Subcutaneous adipose tissue (tissue), 4 donors: ENCODE measurements around the gene MRPS17. TPM values are rescaled to one million over a fixed set of nuclear protein-coding genes. Genes with fewer than 3 reads are reported as not detected.

Experiments
- total RNA-seq, 4 donors: library from RNA; depleted of rRNA; stranded (reverse); fragments of >200 nt; gene quantifications; one replicate each; pipeline ENCODE4 v1.1.0, GENCODE V29; 2016
- TF ChIP-seq, protein P1 (sequence below): fragments of 450-650 bp; IDR thresholded peaks from one replicate; pipeline ENCODE4 v1.5.1; 2016; ENCODE audit warnings: low read depth, mild to moderate bottlenecking, control low read depth, antibody characterized with exemption, moderate library complexity

The MRPS17 gene
- total RNA-seq, 4 donors from 2014 or later, result 5.1 to 10.1 (median 6.0) TPM

DNA sequence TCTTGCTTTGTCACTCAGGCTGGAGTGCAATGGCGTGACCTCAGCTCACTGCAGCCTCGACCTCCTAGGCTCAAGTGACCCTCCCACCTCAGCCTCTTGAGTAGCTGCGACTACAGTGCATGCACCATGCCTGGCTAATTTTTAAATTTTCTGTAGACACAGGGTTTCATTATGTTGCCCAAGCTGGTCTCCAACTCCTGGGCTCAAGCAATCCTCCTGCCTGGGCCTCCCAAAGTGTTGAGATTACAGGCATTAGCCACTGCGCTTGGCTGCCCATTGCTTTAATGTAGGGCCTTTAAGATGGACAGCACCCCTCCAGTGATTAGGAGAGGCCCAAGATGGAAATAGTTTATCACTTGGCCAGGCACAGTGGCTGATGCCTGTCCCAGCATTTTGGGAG, 52.1 kb downstream of the MRPS17 start:
- TF ChIP-seq, protein P1, sequence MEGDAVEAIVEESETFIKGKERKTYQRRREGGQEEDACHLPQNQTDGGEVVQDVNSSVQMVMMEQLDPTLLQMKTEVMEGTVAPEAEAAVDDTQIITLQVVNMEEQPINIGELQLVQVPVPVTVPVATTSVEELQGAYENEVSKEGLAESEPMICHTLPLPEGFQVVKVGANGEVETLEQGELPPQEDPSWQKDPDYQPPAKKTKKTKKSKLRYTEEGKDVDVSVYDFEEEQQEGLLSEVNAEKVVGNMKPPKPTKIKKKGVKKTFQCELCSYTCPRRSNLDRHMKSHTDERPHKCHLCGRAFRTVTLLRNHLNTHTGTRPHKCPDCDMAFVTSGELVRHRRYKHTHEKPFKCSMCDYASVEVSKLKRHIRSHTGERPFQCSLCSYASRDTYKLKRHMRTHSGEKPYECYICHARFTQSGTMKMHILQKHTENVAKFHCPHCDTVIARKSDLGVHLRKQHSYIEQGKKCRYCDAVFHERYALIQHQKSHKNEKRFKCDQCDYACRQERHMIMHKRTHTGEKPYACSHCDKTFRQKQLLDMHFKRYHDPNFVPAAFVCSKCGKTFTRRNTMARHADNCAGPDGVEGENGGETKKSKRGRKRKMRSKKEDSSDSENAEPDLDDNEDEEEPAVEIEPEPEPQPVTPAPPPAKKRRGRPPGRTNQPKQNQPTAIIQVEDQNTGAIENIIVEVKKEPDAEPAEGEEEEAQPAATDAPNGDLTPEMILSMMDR, result no peak

Other genes with a start within 250 kb of the MRPS17 start
- gene SEPTIN14, start 89.1 kb upstream of the MRPS17 start, total RNA-seq, result not detected
- gene ZNF713, start 64.4 kb upstream of the MRPS17 start, total RNA-seq, result 1 to 10 TPM; 1.3 to 3.8 (median 3.2) TPM
- gene NIPSNAP2, start 12.7 kb downstream of the MRPS17 start, total RNA-seq, result 10 to 100 TPM; 56.9 to 79.9 (median 69.8) TPM
- 10 to 100 TPM; 11.2 to 23.0 (median 13.2) TPM for gene PSPH, start 99.6 kb downstream of the MRPS17 start, total RNA-seq
- 100 to 1,000 TPM in 1 of 4 donors, 10 to 100 TPM in 3; 75.1 to 133 (median 89.5) TPM for gene CCT6A, start 99.9 kb downstream of the MRPS17 start, total RNA-seq
- 100 to 1,000 TPM in 3 of 4 donors, 10 to 100 TPM in 1; 79.1 to 169 (median 118) TPM for gene SUMF2, start 112.4 kb downstream of the MRPS17 start, total RNA-seq
- 1 to 10 TPM in 3 of 4 donors, not detected in 1; 1.1 to 4.2 (median 3.9) TPM for gene PHKG1, start 141.1 kb downstream of the MRPS17 start, total RNA-seq
- 100 to 1,000 TPM; 252 to 344 (median 293) TPM for gene CHCHD2, start 154.6 kb downstream of the MRPS17 start, total RNA-seq
- not detected for gene NUPR2, start 164.5 kb downstream of the MRPS17 start, total RNA-seq